ENCODE measurements around the gene SULT1A2.

SULT1A2 gene

DNA sequence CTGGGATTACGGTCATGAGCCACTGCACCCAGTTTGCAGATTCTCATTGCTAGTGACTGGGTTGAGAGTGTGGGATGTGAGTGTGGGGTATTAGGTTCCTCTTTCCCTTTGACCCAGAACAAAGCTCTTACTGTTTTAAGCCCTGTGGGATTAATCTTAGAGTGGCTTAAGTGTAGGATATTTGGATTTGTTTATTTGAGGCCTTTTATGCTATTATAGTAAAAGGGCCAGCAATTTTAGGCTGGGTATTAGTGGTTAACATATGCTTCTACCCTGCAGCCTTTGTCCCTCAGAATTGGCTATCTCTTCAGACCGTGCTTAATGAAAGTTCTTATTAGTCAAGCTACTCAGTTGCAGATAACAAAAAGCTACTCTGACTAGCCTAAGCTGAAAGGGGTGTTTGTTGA, 39.9 kb downstream of the SULT1A2 start:
- Histone ChIP-seq H3K18ac (ENCODE audit: low read length) (no peak overlapping the region), H3K36me3 (ENCODE audit: control insufficient read depth in 1 of 2, insufficient read depth in 2 of 2, low read length in 2 of 2) (peaks cover 0 to 4% of the 10 kb centered on the region in 2 experiments), H3K9me3 (ENCODE audit: insufficient read depth, low read depth, low read length) (no peaks in the 10 kb centered on the region), H2AK5ac (ENCODE audit: low read length) (no peak overlapping the region), H2BK120ac (ENCODE audit: insufficient read depth, low read length, poor library complexity) (no peak overlapping the region), H3K79me1 (ENCODE audit: low read length) (peaks cover 2% of the 10 kb centered on the region), H2AFZ (ENCODE audit: insufficient read depth, low read length, poor library complexity) (no peak overlapping the region), H3K23ac (ENCODE audit: low read length) (no peak overlapping the region), H4K12ac (ENCODE audit: low read depth, low read length) (no peak overlapping the region), H3K79me2 (ENCODE audit: control insufficient read depth, insufficient read depth, low read length, poor library complexity) (peaks cover 2% of the 10 kb centered on the region), H3K4ac (ENCODE audit: low read depth, low read length) (no peak overlapping the region), H3K4me1 (ENCODE audit: control insufficient read depth in 1 of 2, insufficient read depth in 2 of 2, low read length in 2 of 2) (peaks cover 4 to 5% of the 10 kb centered on the region in 2 experiments), H3K4me2 (ENCODE audit: low read length) (no peak overlapping the region), H3K9ac (ENCODE audit: low read length) (no peak overlapping the region), H4K8ac (ENCODE audit: low read depth, low read length) (no peak overlapping the region), H4K91ac (ENCODE audit: low read depth, low read length) (no peak overlapping the region), H2BK12ac (ENCODE audit: low read length) (no peak overlapping the region), H2BK5ac (ENCODE audit: low read depth, low read length, poor library complexity) (no peak overlapping the region), H3K4me3 (ENCODE audit: low read depth, low read length) (no peak overlapping the region), H3K14ac (ENCODE audit: low read length) (no peak overlapping the region), H3K27me3 (ENCODE audit: insufficient read depth, low read length) (no peaks in the 10 kb centered on the region), H3K27ac (ENCODE audit: low read depth, low read length) (no peak overlapping the region)
- no peak for DNase-seq
- no CpG with 5 or more reads among the region's 2 CpGs for WGBS (ENCODE audit: extremely low coverage, insufficient coverage, insufficient read length)

- H3K23ac ChIP-seq (ENCODE audit: low read length), result no peak overlapping the region
- no peak overlapping the region for H4K12ac ChIP-seq (ENCODE audit: low read depth, low read length)
- peaks cover 4% of the 10 kb centered on the region in 2 experiments for H3K4me1 ChIP-seq (ENCODE audit: control insufficient read depth in 1 of 2, insufficient read depth in 2 of 2, low read length in 2 of 2)
- H2BK5ac ChIP-seq (ENCODE audit: low read depth, low read length, poor library complexity), result no peak overlapping the region
- H3K79me2 ChIP-seq (ENCODE audit: control insufficient read depth, insufficient read depth, low read length, poor library complexity), result peaks cover 2% of the 10 kb centered on the region
- no peak overlapping the region for H3K9ac ChIP-seq (ENCODE audit: low read length)
- no peak overlapping the region for H3K18ac ChIP-seq (ENCODE audit: low read length)
- H3K36me3 ChIP-seq (ENCODE audit: control insufficient read depth in 1 of 2, insufficient read depth in 2 of 2, low read length in 2 of 2), result peaks cover 0 to 4% of the 10 kb centered on the region in 2 experiments
- no peaks in the 10 kb centered on the region for H3K9me3 ChIP-seq (ENCODE audit: insufficient read depth, low read depth, low read length)
- H2BK12ac ChIP-seq (ENCODE audit: low read length), result no peak overlapping the region
- no peak for DNase-seq
- H3K79me1 ChIP-seq (ENCODE audit: low read length), result peaks cover 2% of the 10 kb centered on the region
- no peak overlapping the region for H4K91ac ChIP-seq (ENCODE audit: low read depth, low read length)
- H3K14ac ChIP-seq (ENCODE audit: low read length), result no peak overlapping the region
- H2AK5ac ChIP-seq (ENCODE audit: low read length), result no peak overlapping the region
- no peak overlapping the region for H4K8ac ChIP-seq (ENCODE audit: low read depth, low read length)
- no peaks in the 10 kb centered on the region for H3K27me3 ChIP-seq (ENCODE audit: insufficient read depth, low read length)
- no peak overlapping the region for H3K4me3 ChIP-seq (ENCODE audit: low read depth, low read length)
- no peak overlapping the region for H2BK120ac ChIP-seq (ENCODE audit: insufficient read depth, low read length, poor library complexity)
- no peak overlapping the region for H3K27ac ChIP-seq (ENCODE audit: low read depth, low read length)
- H3K4me2 ChIP-seq (ENCODE audit: low read length), result no peak overlapping the region
- no CpG with 5 or more reads among the region's 2 CpGs for WGBS (ENCODE audit: extremely low coverage, insufficient coverage, insufficient read length)
- H3K4ac ChIP-seq (ENCODE audit: low read depth, low read length), result no peak overlapping the region
- no peak overlapping the region for H2AFZ ChIP-seq (ENCODE audit: insufficient read depth, low read length, poor library complexity)
These were observed 41.3 kb downstream of the SULT1A2 start for GRCh38 chr16:28555561-28555960.

GRCh38 chr16:28554634-28555423, 42.0 kb downstream of the SULT1A2 start:
- no peak overlapping the region for H3K27ac ChIP-seq (ENCODE audit: low read depth, low read length)
- H3K9me3 ChIP-seq (ENCODE audit: insufficient read depth, low read depth, low read length), result no peaks in the 10 kb centered on the region
- peak overlapping the region; percentile 22 for H3K18ac ChIP-seq (ENCODE audit: low read length)
- peaks cover 0 to 4% of the 10 kb centered on the region in 2 experiments for H3K36me3 ChIP-seq (ENCODE audit: control insufficient read depth in 1 of 2, insufficient read depth in 2 of 2, low read length in 2 of 2)
- peaks cover 2% of the 10 kb centered on the region for H3K79me2 ChIP-seq (ENCODE audit: control insufficient read depth, insufficient read depth, low read length, poor library complexity)
- H4K8ac ChIP-seq (ENCODE audit: low read depth, low read length), result peak overlapping the region; percentile 49
- peak overlapping the region; percentile 13 for H3K4ac ChIP-seq (ENCODE audit: low read depth, low read length)
- H3K79me1 ChIP-seq (ENCODE audit: low read length), result peaks cover 2% of the 10 kb centered on the region
- peak overlapping the region; percentile 6 for H4K12ac ChIP-seq (ENCODE audit: low read depth, low read length)
- H2BK5ac ChIP-seq (ENCODE audit: low read depth, low read length, poor library complexity), result no peak overlapping the region
- no peaks in the 10 kb centered on the region for H3K27me3 ChIP-seq (ENCODE audit: insufficient read depth, low read length)
- H2BK120ac ChIP-seq (ENCODE audit: insufficient read depth, low read length, poor library complexity), result no peak overlapping the region
- no CpG with 5 or more reads among the region's 15 CpGs for WGBS (ENCODE audit: extremely low coverage, insufficient coverage, insufficient read length)
- no peak overlapping the region for H2AK5ac ChIP-seq (ENCODE audit: low read length)
- H2AFZ ChIP-seq (ENCODE audit: insufficient read depth, low read length, poor library complexity), result peak overlapping the region; percentile 77
- H3K4me1 ChIP-seq (ENCODE audit: control insufficient read depth in 1 of 2, insufficient read depth in 2 of 2, low read length in 2 of 2), result peaks cover 4% of the 10 kb centered on the region in 2 experiments
- no peak overlapping the region for H3K23ac ChIP-seq (ENCODE audit: low read length)
- peak overlapping the region; percentile 67 for H3K4me2 ChIP-seq (ENCODE audit: low read length)
- no peak overlapping the region for H2BK12ac ChIP-seq (ENCODE audit: low read length)
- no peak overlapping the region for H4K91ac ChIP-seq (ENCODE audit: low read depth, low read length)
- H3K14ac ChIP-seq (ENCODE audit: low read length), result no peak overlapping the region
- DNase-seq, result no peak
- peak overlapping the region; percentile 26 for H3K9ac ChIP-seq (ENCODE audit: low read length)
- no peak overlapping the region for H3K4me3 ChIP-seq (ENCODE audit: low read depth, low read length)

DNA sequence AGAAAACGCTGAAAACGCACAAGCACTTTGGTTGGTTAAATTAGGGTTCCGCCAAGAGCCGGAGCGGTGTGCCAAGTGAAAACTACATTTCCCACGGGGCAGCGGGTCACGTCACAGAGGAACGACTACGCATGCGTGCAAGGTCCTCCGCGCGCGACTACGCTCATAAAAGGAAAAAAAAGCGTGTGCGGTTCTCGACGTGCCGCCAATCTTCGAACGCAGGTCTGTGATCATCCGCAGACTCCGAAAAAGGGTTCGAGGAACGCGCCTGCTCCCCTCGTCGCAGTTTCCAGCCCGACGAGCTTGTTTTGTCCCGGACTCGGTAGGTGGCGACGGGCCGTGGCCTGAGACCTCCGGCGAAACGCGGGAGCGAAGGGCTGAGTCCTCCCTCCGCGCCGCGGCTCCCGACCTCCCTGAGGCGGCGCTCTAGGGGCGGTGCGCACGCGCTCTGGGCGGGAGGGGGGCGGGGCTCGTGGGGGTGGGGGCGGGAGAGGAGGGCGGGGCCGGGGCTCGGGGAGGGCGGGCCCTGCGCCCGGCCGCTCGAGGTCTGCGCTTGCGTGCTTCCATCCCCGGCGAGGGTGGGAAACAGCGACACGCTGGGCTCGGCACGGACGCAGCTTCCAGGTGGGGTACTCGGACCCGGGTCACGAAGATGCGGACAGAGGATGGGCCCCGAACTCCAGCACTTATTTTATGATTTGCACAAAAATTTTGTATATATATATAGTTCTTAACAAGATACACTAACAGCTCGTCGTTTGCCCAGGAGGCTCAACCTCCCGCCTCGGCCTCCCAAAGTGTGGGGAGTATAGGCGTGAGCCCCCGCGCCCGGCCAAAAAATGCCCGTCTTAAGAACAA, 42.8 kb downstream of the SULT1A2 start, which contains the start of gene SGF29:
TSS of gene SGF29 (plus strand) at position 145 of the 858 bp plus-strand sequence. CDS start 27,150 bp downstream, outside the sequence.
- Histone ChIP-seq H3K14ac (ENCODE audit: low read length) (peak within 1 kb of the TSS; percentile 92), H3K9me3 (ENCODE audit: insufficient read depth, low read depth, low read length) (no peaks in the 10 kb centered on the region), H4K12ac (ENCODE audit: low read depth, low read length) (peak within 1 kb of the TSS; percentile 93), H2BK5ac (ENCODE audit: low read depth, low read length, poor library complexity) (peak within 1 kb of the TSS; percentile 84), H3K4ac (ENCODE audit: low read depth, low read length) (peak within 1 kb of the TSS; percentile 13), H4K91ac (ENCODE audit: low read depth, low read length) (peak within 1 kb of the TSS; percentile 88), H3K27ac (ENCODE audit: low read depth, low read length) (peak within 1 kb of the TSS; percentile 93), H3K79me2 (ENCODE audit: control insufficient read depth, insufficient read depth, low read length, poor library complexity) (peaks cover 2% of the 10 kb centered on the region), H4K8ac (ENCODE audit: low read depth, low read length) (peak within 1 kb of the TSS; percentile 94), H2AFZ (ENCODE audit: insufficient read depth, low read length, poor library complexity) (peak within 1 kb of the TSS; percentile 85), H3K9ac (ENCODE audit: low read length) (peak within 1 kb of the TSS; percentile 89), H3K27me3 (ENCODE audit: insufficient read depth, low read length) (no peaks in the 10 kb centered on the region), H3K4me3 (ENCODE audit: low read depth, low read length) (peak within 1 kb of the TSS; percentile 82), H3K36me3 (ENCODE audit: control insufficient read depth in 1 of 2, insufficient read depth in 2 of 2, low read length in 2 of 2) (peaks cover 0 to 4% of the 10 kb centered on the region in 2 experiments), H3K18ac (ENCODE audit: low read length) (peak within 1 kb of the TSS; percentile 84), H2BK12ac (ENCODE audit: low read length) (no peak within 1 kb of the TSS), H3K23ac (ENCODE audit: low read length) (no peak within 1 kb of the TSS), H3K79me1 (ENCODE audit: low read length) (peaks cover 2% of the 10 kb centered on the region), H3K4me2 (ENCODE audit: low read length) (peak within 1 kb of the TSS; percentile 67), H3K4me1 (ENCODE audit: control insufficient read depth in 1 of 2, insufficient read depth in 2 of 2, low read length in 2 of 2) (peaks cover 4% of the 10 kb centered on the region in 2 experiments), H2AK5ac (ENCODE audit: low read length) (no peak within 1 kb of the TSS), H2BK120ac (ENCODE audit: insufficient read depth, low read length, poor library complexity) (peak within 1 kb of the TSS; percentile 61)
- no CpG with 5 or more reads among the region's 88 CpGs for WGBS (ENCODE audit: extremely low coverage, insufficient coverage, insufficient read length)
- DNase-seq, result peak; percentile 74 to 93
